NT2/D1 (cell line): ENCODE results near the gene KRTAP2-1.
"Not testable (repeated sequence)": the region's sequence is repeated elsewhere in the genome, so short reads cannot be mapped to it uniquely, and the experiment has no call there.

Experiments
- SUZ12 ChIP-seq: IDR thresholded peaks from 2 replicates; pipeline ENCODE4 v1.6.1; 2011; ENCODE audit not compliant: insufficient read length, insufficient read depth; ENCODE audit errors: extremely low read depth
- YY1 ChIP-seq: IDR thresholded peaks from 2 replicates; pipeline ENCODE4 v1.6.1; 2011; ENCODE audit not compliant: insufficient read length, insufficient read depth

DNA sequence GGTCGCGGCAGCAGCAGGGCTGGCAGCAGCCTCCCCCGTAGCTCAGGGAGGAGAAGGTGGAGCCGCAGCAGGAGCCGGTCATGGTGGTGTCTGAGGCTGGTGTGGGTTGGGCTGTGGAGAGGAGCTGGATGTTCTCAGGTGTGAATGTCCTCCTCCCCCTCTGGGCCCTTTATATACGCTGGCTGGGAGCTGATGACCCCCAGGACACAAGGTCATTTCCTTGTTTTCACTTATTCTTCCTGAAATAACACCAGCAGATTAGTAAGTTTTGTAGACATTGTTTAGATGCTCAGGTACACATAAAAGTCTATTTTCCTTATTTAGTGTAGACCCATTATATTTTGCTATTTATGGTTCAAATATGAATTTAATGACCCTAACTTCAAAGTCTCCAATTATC lies 8.0 kb upstream of the KRTAP2-1 start, which contains the start of gene KRTAP2-2:
- TF ChIP-seq SUZ12, YY1: not testable (repeated sequence)
